NCI-H1417 (cell line): Measurements from ENCODE around the gene CACNA2D2.
A peak's percentile ranks its signal among the peaks of the same experiment; 100 is the strongest.

ENCODE experiments used
- DNase-seq, 3 experiments: peaks; one replicate each; lab custom pipeline; 2025; lab: John Stamatoyannopoulos, UW

CACNA2D2 gene

DNA sequence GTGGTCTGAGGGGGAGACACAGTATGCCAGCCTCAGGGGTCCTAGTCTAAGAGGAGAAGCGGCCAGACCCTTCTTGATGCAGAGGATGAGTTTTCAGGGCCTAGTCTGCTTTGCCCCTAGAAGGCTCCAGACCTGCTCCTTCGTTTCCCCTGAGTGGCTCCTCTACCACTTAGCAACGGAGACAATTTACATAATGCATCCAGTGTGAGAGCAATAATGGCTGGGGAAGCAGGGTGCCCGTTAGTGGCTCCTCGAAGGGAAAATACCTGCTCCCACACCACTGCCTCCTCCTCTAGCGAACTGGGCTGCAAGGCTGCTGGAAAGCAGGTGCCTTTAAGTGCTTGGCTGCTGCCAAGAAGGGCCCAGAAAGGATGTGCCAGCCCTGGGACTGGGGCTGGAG lies 38.9 kb downstream of the CACNA2D2 start:
- DNase-seq, result peak; percentile 51 to 81 (median 79)

DNA sequence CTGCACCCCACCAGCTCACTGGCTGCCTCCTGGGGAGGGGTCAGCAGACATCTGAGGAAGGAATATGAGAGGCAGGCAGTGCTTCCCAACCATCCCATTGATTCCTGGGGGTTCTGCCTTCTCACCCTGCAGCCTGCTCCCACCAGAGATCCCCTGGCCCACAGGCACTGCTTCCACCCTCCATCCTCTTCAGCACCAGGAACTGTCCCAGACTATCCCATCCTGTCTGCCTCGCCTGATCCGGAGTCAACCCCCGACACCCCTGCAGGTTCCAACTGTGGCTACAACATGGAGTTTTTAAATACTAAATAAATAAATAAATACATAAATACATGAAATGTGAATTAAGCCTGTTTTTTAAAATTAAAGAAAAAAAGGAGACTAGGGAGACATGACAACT lies 43.6 kb downstream of the CACNA2D2 start:
- no peak for DNase-seq

DNA sequence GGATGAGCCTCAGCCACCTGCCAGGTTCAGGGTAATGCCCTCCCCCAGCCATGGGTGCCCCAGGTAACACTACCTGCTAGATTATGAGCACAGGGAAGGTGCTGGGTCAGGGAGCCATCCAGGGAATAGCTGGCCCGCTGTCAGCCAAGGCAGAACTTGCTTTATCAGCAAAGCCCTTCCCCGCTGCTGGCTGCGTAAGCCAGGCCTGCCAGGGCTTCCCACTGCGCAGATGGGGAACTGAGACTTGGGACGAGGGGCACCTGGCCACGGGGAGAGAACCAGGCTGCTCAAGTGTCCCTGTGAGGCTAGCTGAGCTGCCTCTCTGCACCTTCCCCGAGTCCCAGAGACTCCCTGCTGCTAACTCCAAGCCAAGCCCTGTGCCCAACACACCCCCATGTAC lies 45.4 kb downstream of the CACNA2D2 start:
- DNase-seq, result no peak

DNA sequence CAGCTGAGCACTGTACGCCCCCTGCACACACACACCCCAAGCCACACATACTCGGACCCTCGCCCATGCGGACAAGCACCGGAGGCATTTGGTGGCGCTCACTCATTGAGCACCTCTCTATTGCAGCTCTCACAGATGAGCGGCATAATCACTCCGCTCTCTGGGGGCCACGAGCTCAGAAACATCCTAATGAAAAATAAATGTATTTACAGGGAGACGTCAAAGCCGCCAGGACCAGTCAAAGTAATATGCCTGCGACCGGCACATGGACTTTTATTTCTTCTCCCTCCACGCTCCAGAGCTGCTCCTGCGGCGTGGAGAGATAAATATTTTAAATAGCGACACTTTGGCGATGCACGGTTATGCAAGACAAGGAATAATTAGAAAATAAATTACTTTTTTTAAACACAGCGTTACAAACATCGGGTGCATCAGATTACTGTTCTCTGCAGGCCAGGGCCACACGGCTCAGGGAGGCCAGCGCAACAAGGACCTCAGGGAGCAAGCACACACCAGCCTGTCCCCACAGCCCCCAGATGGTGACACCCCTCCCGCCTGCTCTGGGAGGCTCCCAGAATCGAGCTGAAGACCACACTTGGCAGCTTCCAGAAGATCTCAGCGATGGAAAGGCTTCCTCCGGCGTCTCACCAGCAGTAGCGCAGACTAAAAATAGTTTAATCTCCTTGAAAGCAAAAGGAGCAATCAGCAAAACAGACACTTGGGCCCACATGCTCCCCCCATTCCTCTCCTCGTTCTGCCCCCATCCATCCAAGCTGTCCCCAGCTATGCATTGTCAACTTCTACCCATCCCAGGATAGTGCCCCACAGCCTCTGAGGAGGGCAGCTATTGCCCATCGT lies 48.0 kb downstream of the CACNA2D2 start:
- DNase-seq, result no peak

GRCh38 chr3:50454481-50455070 lies 48.9 kb downstream of the CACNA2D2 start:
- DNase-seq, result peak in 1 of 3 experiments; percentile 11

DNA sequence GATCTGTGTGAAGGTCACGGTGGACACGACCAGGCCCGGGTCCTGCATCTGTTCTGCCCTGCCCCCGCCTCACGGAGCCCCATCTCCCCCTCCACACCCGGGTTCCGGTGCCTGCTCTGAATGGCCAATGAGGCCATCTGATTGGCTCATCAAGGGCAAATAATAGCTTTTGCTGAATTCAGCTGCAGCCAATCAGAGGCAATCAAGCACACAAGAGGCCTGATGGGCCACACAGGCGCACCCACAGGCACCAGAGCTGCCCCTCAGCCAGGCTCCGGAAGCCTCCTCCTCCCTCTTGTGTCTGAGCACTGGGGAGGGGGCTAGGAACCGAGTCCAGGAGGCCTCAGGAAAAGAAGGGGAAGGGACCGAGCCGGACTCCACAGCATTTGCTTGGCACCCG lies 49.5 kb downstream of the CACNA2D2 start:
- DNase-seq, result no peak

GRCh38 chr3:50450209-50450921 lies 53.1 kb downstream of the CACNA2D2 start:
- DNase-seq, result peak in 2 of 3 experiments; percentile 17 to 63

DNA sequence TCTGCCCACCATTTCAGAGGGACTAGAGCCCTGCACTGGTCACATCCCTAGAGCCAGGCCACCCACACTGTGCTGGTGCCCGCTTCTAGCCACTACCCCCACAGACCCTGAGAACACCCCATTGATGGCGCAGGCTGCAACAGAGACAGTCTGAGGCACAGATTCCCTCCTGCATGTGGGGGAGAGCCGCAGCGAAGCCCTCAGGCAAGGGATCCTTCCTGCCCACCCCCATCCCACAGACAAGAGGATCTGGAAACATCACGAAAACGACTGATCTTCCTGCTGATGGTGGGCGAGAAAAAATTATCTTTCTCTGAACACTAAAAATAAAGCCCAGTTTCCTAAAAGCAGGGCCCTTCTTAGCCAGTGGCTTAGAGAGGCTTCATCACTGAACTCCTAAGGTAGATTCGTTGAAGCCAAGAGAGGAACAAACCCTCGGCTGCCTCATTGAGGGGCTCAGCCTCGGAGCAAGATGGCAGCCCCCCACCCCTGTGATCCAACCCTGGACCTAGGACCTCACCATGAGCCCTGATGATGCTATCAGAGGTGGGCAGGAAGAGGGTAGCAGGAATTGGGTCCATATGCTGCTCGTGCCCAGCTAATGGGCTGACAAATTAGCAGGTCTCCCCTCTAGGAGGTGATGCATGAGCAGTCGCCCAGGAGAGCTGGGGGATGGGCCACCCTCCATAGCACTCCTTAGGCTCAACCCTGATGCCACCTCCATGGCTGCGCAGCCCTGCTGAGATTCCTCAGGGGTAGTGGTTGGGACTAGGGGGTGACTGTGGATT lies 54.5 kb downstream of the CACNA2D2 start:
- no peak for DNase-seq

GRCh38 chr3:50447290-50447840 lies 56.1 kb downstream of the CACNA2D2 start:
- DNase-seq, result no peak

- DNase-seq, result peak; percentile 35 to 90 (median 75)
Measured at GRCh38 chr3:50445919-50446318, 57.5 kb downstream of the CACNA2D2 start.

GRCh38 chr3:50444782-50445181 lies 58.7 kb downstream of the CACNA2D2 start:
- DNase-seq, result no peak

GRCh38 chr3:50444213-50444612 lies 59.2 kb downstream of the CACNA2D2 start:
- DNase-seq, result no peak

- peak in 2 of 3 experiments; percentile 20 to 60 for DNase-seq
Measured at GRCh38 chr3:50442945-50443579, 60.4 kb downstream of the CACNA2D2 start.

GRCh38 chr3:50441424-50442217 lies 61.8 kb downstream of the CACNA2D2 start:
- peak in 1 of 3 experiments; percentile 24 for DNase-seq

- DNase-seq, result peak; percentile 36 to 58 (median 57)
Measured at GRCh38 chr3:50436114-50436674, 67.2 kb downstream of the CACNA2D2 start.

DNA sequence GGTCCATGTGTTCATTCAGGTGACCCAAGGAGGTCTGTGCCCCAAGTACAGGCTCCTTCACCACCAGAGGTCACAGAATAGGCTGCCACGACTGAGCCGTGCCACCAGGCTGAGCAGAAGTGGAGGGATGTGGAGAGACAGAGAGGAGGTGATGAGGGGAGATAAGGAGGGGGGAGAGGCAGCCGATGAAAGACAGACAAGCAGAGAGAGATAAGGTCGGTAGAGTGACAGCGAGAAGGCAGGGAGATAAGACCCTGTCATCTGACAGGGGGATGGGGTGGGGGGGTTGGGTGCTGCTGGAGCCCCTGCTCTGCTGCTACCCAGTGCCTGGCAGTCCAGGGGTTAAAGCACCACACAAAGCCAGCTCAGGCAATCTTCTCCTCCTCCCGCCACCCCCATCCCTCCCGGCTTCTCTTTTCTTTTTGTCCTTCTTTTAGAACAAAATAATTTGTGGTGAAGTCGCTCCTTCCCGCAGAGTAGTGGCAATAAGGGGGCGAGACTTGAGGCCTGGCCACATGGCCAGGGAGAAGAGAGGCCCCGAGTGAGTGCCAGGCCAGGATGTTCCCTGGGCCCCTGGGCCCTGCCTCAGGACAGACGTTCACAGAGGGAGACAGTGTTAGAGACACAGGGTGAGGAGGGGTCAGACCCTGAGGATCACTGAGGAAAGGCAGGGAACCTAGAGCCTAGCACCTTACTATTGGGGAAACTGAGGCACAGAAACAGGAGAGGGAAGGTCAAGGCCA lies 67.9 kb downstream of the CACNA2D2 start:
- no peak for DNase-seq

- no peak for DNase-seq
Measured at GRCh38 chr3:50433954-50434353, 69.5 kb downstream of the CACNA2D2 start.

GRCh38 chr3:50430950-50431435 lies 72.4 kb downstream of the CACNA2D2 start:
- DNase-seq, result no peak

DNA sequence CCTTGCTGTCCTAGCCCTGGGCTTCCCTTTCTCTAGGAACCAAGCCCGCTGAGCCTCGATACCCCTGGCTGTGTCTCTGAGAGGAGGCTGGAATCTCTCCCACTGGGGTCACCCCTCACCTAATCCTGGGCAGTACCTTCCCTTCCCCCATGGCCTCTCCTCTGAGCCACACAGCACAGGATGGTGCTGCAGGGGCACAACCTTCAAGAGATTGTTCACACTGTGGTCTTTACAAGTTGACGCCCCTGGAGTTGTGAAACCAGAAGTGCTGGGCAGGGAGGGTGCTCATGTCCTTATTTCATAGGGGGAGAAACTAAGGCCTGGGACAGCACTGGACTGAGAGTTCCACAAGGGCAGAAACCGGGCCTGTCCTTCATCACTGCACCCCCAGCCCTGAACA lies 73.2 kb downstream of the CACNA2D2 start:
- DNase-seq, result no peak
